Right kidney (tissue), 1 donor: ENCODE measurements around the gene CPHXL.

Source experiments
- DNase-seq: peaks from one replicate; pipeline ENCODE4 v3.0.0-alpha.2; 2016

CPHXL gene

GRCh38 chr16:75701361-75701760 is 24.9 kb downstream of the CPHXL start, which contains the start of gene DUXB:
DUXB (minus strand) TSS chr16:75701461; CDS start chr16:75701418, 43 bp downstream.
- DNase-seq = no peak

GRCh38 chr16:75697571-75697970 is 28.7 kb downstream of the CPHXL start:
- no peak for DNase-seq

GRCh38 chr16:75695708-75696107 is 30.6 kb downstream of the CPHXL start:
- no peak for DNase-seq

- no peak for DNase-seq
Observed at GRCh38 chr16:75687361-75687760, 38.9 kb downstream of the CPHXL start.

GRCh38 chr16:75682308-75682707 is 44.0 kb downstream of the CPHXL start:
- DNase-seq = no peak

- DNase-seq = no peak
Observed at GRCh38 chr16:75679366-75679765, 46.9 kb downstream of the CPHXL start.

- no peak for DNase-seq
Observed at GRCh38 chr16:75676909-75677308, 49.4 kb downstream of the CPHXL start, which contains the start of gene CPHXL2. CPHXL2 (minus strand) TSS chr16:75677009; CDS start chr16:75676999, 10 bp downstream.

GRCh38 chr16:75667503-75667902 is 58.8 kb downstream of the CPHXL start:
- DNase-seq = no peak
